IMR-90 (cell line): Measurements from ENCODE around the gene RAB3IL1. TPM values are rescaled to one million over a fixed set of nuclear protein-coding genes. Genes with fewer than 3 reads are reported as not detected.

Experiments
- ATAC-seq: fragments of 200-7000 bp; cut with Tn5 transposase; 2 replicates; pipeline ENCODE4 v1.9.1; 2020; ENCODE audit warnings: low read depth, mild to moderate bottlenecking, moderate library complexity
- BruUV-seq: library from RNA; stranded (reverse); fragments of 400-500 nt; replicated peaks from 2 replicates; lab custom pipeline; 2021; lab: Mats Ljungman, UMichigan
- CTCF ChIA-PET: fragments of 300-600 bp; formaldehyde crosslinking; extraction: SDS; loops from one replicate; lab custom pipeline; 2021; ENCODE audit warnings: antibody characterized with exemption; lab: Yijun Ruan, JAX
- POLR2A ChIA-PET: fragments of 300-600 bp; sonication (Branson Sonifier 250); formaldehyde crosslinking; loops from one replicate; lab custom pipeline; 2022; ENCODE audit warnings: antibody characterized with exemption; ENCODE audit not compliant: unreplicated experiment; lab: Charles Lee
- DNase-seq: peaks from one replicate; pipeline ENCODE4 v3.0.0; 2013
- H2AFZ ChIP-seq: replicated peaks from 2 replicates; pipeline ENCODE3; 2013; ENCODE audit warnings: low read length, mild to moderate bottlenecking; ENCODE audit not compliant: poor library complexity
- H2AK5ac ChIP-seq: 2 replicates; pipeline ENCODE4 v1.6.1; 2013; ENCODE audit warnings: low read depth, low read length, inconsistent platforms
- H2AK9ac ChIP-seq: replicated peaks from 2 replicates; pipeline ENCODE3; 2013; ENCODE audit warnings: mild to moderate bottlenecking, low read depth, low read length, moderate library complexity; ENCODE audit not compliant: poor library complexity
- H2BK120ac ChIP-seq: 2 replicates; pipeline ENCODE4 v1.6.1; 2013; ENCODE audit warnings: low read depth, low read length, inconsistent platforms
- H2BK15ac ChIP-seq: 3 replicates; pipeline ENCODE4 v1.6.1; 2013; ENCODE audit warnings: low read depth, low read length, inconsistent platforms
- H2BK20ac ChIP-seq: 2 replicates; pipeline ENCODE4 v1.6.1; 2013; ENCODE audit warnings: low read depth, mild to moderate bottlenecking, inconsistent platforms, low read length, moderate library complexity
- H2BK5ac ChIP-seq: 2 replicates; pipeline ENCODE4 v1.6.1; 2013; ENCODE audit warnings: mild to moderate bottlenecking, low read depth, low read length, inconsistent platforms; ENCODE audit not compliant: poor library complexity, severe bottlenecking
- H3K14ac ChIP-seq: replicated peaks from 2 replicates; pipeline ENCODE4 v1.6.1; 2013; ENCODE audit warnings: low read depth, low read length, inconsistent platforms
- H3K18ac ChIP-seq: 2 replicates; pipeline ENCODE4 v1.6.1; 2013; ENCODE audit warnings: low read depth, low read length, control low read depth
- H3K23ac ChIP-seq: 2 replicates; pipeline ENCODE4 v1.6.1; 2013; ENCODE audit warnings: low read depth, low read length, inconsistent platforms
- H3K27ac ChIP-seq: 2 replicates; pipeline ENCODE4 v1.5.1; 2013; ENCODE audit warnings: mild to moderate bottlenecking, control low read depth, low read length; ENCODE audit not compliant: insufficient read depth
- H3K27me3 ChIP-seq: 2 replicates; pipeline ENCODE4 v1.6.1; 2013; ENCODE audit warnings: low read length; ENCODE audit not compliant: control insufficient read depth, insufficient read depth
- H3K36me3 ChIP-seq: 2 replicates; pipeline ENCODE4 v1.6.1; 2013; ENCODE audit warnings: low read length, mixed read lengths; ENCODE audit not compliant: control insufficient read depth, insufficient read depth
- H3K4ac ChIP-seq: 2 replicates; pipeline ENCODE4 v1.6.1; 2013; ENCODE audit warnings: low read depth, low read length, inconsistent platforms
- H3K4me1 ChIP-seq: 2 replicates; pipeline ENCODE4 v1.6.1; 2013; ENCODE audit warnings: low read length, mixed read lengths; ENCODE audit not compliant: control insufficient read depth, insufficient read depth
- H3K4me2 ChIP-seq: 2 replicates; pipeline ENCODE4 v1.6.1; 2013; ENCODE audit warnings: low read depth, mild to moderate bottlenecking, control low read depth, low read length, moderate library complexity
- H3K4me3 ChIP-seq: 2 replicates; pipeline ENCODE4 v1.5.1; 2013; ENCODE audit warnings: low read depth, mild to moderate bottlenecking, control low read depth, low read length, moderate library complexity; ENCODE audit not compliant: insufficient read depth
- H3K56ac ChIP-seq: 2 replicates; pipeline ENCODE4 v1.6.1; 2013; ENCODE audit warnings: low read length, inconsistent platforms; ENCODE audit not compliant: insufficient read depth; ENCODE audit errors: extremely low read depth
- H3K79me1 ChIP-seq, 2 experiments: 2 replicates each; pipeline ENCODE4 v1.6.1; 2013; ENCODE audit warnings: low read length in 2 of 2, inconsistent platforms in 1 of 2, low read depth in 1 of 2
- H3K9ac ChIP-seq: 2 replicates; pipeline ENCODE4 v1.6.1; 2013; ENCODE audit warnings: low read depth, low read length, control low read depth
- H3K9me1 ChIP-seq: 2 replicates; pipeline ENCODE4 v1.6.1; 2013; ENCODE audit warnings: low read length, inconsistent platforms; ENCODE audit not compliant: insufficient read depth
- H3K9me3 ChIP-seq: 2 replicates; pipeline ENCODE4 v1.6.1; 2013; ENCODE audit warnings: low read length; ENCODE audit not compliant: control insufficient read depth, insufficient read depth
- H4K20me1 ChIP-seq: 2 replicates; pipeline ENCODE4 v1.6.1; 2013; ENCODE audit warnings: low read length, inconsistent platforms; ENCODE audit not compliant: insufficient read depth
- H4K5ac ChIP-seq: 2 replicates; pipeline ENCODE4 v1.6.1; 2013; ENCODE audit warnings: mild to moderate bottlenecking, low read depth, low read length, control low read depth
- H4K8ac ChIP-seq, 2 experiments: 2 replicates each; pipeline ENCODE4 v1.6.1; 2013; ENCODE audit warnings: low read depth in 2 of 2, low read length in 2 of 2, control low read depth in 1 of 2, inconsistent platforms in 1 of 2
- H4K91ac ChIP-seq: 2 replicates; pipeline ENCODE4 v1.6.1; 2013; ENCODE audit warnings: low read depth, low read length, inconsistent platforms; ENCODE audit not compliant: insufficient read depth
- BHLHE40 ChIP-seq: fragments of 150-350 bp; IDR thresholded peaks from 2 replicates; pipeline ENCODE4 v1.6.1; 2016; ENCODE audit warnings: mild to moderate bottlenecking, low read depth, low read length
- CEBPB ChIP-seq: IDR thresholded peaks from 2 replicates; pipeline ENCODE4 v1.6.1; 2012; ENCODE audit warnings: low read depth, low read length, improper control_type of control experiment
- CHD1 ChIP-seq: IDR thresholded peaks from 2 replicates; pipeline ENCODE4 v1.6.1; 2012; ENCODE audit warnings: low read depth, low read length, improper control_type of control experiment
- FOS ChIP-seq: fragments of 150-350 bp; IDR thresholded peaks from 2 replicates; pipeline ENCODE4 v1.6.1; 2016; ENCODE audit warnings: low read depth, low read length
- POLR2A ChIP-seq: IDR thresholded peaks from 2 replicates; pipeline ENCODE4 v1.6.1; 2012; ENCODE audit warnings: mild to moderate bottlenecking, low read depth, low read length
- RCOR1 ChIP-seq: IDR thresholded peaks from 2 replicates; pipeline ENCODE4 v1.6.1; 2012; ENCODE audit warnings: mild to moderate bottlenecking, low read length, improper control_type of control experiment; ENCODE audit not compliant: insufficient replicate concordance
- SMC3 ChIP-seq: fragments of 150-350 bp; IDR thresholded peaks from 2 replicates; pipeline ENCODE4 v1.6.1; 2016; ENCODE audit warnings: low read depth, mild to moderate bottlenecking, antibody characterized with exemption, low read length, moderate library complexity
- WGBS, 2 experiments: methylation state at CpG; one replicate each; pipeline versions ENCODE4 v1.1.5 to v1.1.7; 2013; ENCODE audit warnings: missing lambda C conversion rate in 2 of 2; ENCODE audit not compliant: insufficient read length in 1 of 2; ENCODE audit errors: extremely low coverage in 2 of 2; 5-methylcytosine and 5-hydroxymethylcytosine counted together
- dilution Hi-C: fragments of 300-500 bp; cut with HindIII; formaldehyde crosslinking; loops from one replicate; pipeline ENCODE4 v1.14.3; 2018; ENCODE audit warnings: low sequenced_read_pairs; ENCODE audit not compliant: unreplicated experiment
- in situ Hi-C: fragments of 300-500 bp; cut with MboI; formaldehyde crosslinking; loops from 3 replicates; pipeline ENCODE4 v1.14.3; 2019; ENCODE audit warnings: low sequenced_read_pairs, inconsistent platforms, mixed read lengths
- intact Hi-C: fragments of 100-400 bp; cut with micrococcal nuclease; formaldehyde crosslinking; loops from 2 replicates; pipeline ENCODE4 v1.10.0; 2022
- polyA plus RNA-seq, 3 experiments: library from polyadenylated mRNA; depleted of rRNA; stranded (reverse); fragments of >200 nt; gene quantifications; 2 replicates each; pipeline ENCODE4 v1.2.3, GENCODE V29; 2012; ENCODE audit warnings: low replicate concordance in 1 of 3
- total RNA-seq: library from RNA; depleted of rRNA; stranded (reverse); fragments of >200 nt; gene quantifications from 2 replicates; pipeline ENCODE4 v1.2.3, GENCODE V29; 2012
- TF ChIP-seq, protein P1 (sequence below): fragments of 150-350 bp; IDR thresholded peaks from 2 replicates; pipeline ENCODE4 v1.6.1; 2016; ENCODE audit warnings: low read depth, mild to moderate bottlenecking, low read length, moderate library complexity, borderline replicate concordance

Gene RAB3IL1
- total and polyA plus RNA-seq, 2 of the 4 experiments (the other 2 are of a cell fraction): 0.72 to 1.9 TPM

DNA sequence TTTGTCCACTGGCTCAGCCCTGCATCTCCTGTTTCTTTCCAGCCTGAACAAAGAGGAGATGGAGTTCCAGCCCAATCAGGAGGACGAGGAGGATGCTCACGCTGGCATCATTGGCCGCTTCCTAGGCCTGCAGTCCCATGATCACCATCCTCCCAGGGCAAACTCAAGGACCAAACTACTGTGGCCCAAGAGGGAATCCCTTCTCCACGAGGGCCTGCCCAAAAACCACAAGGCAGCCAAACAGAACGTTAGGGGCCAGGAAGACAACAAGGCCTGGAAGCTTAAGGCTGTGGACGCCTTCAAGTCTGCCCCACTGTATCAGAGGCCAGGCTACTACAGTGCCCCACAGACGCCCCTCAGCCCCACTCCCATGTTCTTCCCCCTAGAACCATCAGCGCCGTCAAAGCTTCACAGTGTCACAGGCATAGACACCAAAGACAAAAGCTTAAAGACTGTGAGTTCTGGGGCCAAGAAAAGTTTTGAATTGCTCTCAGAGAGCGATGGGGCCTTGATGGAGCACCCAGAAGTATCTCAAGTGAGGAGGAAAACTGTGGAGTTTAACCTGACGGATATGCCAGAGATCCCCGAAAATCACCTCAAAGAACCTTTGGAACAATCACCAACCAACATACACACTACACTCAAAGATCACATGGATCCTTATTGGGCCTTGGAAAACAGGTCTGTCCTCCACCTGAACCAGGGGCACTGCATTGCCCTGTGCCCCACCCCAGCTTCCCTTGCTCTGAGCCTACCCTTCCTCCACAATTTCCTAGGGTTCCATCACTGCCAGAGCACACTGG lies 45.0 kb upstream of the RAB3IL1 start:
- Histone ChIP-seq H3K4me2 (no peak overlapping the region), H3K23ac (no peak overlapping the region), H2AK5ac (0 out of 2 replicates have a peak overlapping the region, but pooled peaks have one; percentile 40), H3K18ac (no peak overlapping the region), H4K5ac (no peak overlapping the region), H3K9me1 (peaks cover 22% of the 10 kb centered on the region), H3K27me3 (no peaks in the 10 kb centered on the region), H3K4ac (no peak overlapping the region), H3K9me3 (no peaks in the 10 kb centered on the region), H2AK9ac (peak overlapping the region; percentile 37), H3K4me1 (peaks cover 8% of the 10 kb centered on the region; the same call in 1 of the 2 replicates), H2BK15ac (no peak overlapping the region; the same call in 2 of the 3 replicates), H2AFZ (no peak overlapping the region), H3K36me3 (peaks cover 43% of the 10 kb centered on the region), H2BK5ac (no peak overlapping the region), H3K9ac (no peak overlapping the region), H3K56ac (no peak overlapping the region), H3K79me1 (peaks cover 8 to 44% of the 10 kb centered on the region in 2 experiments), H2BK120ac (no peak overlapping the region), H3K27ac (no peak overlapping the region), H2BK20ac (no peak overlapping the region), H4K20me1 (peaks cover 61% of the 10 kb centered on the region), H3K14ac (no peak overlapping the region), H4K91ac (no peak overlapping the region), H3K4me3 (no peak overlapping the region), H4K8ac (no peak overlapping the region)
- WGBS, 2 experiments: 90% methylated on average over 2 of the region's 12 CpGs; no CpG with 5 or more reads in 1 of the 2 experiments
- ChIA-PET CTCF (interaction anchor here (3.9 kb wide), 1 partner anchor 119 kb away, joined by 17 read pairs; no protein-coding TSS in a partner anchor), POLR2A (interaction anchor here (0.6 kb wide), 1 partner anchor 126 kb away, joined by 3 read pairs; no protein-coding TSS in a partner anchor)
- intact Hi-C loops: loop anchor here (2.0 kb wide), 1 partner anchor 120 kb away; no protein-coding TSS in a partner anchor
- no TSS peak for BruUV-seq
- no peak for TF ChIP-seq BHLHE40
- TF ChIP-seq, protein P1, sequence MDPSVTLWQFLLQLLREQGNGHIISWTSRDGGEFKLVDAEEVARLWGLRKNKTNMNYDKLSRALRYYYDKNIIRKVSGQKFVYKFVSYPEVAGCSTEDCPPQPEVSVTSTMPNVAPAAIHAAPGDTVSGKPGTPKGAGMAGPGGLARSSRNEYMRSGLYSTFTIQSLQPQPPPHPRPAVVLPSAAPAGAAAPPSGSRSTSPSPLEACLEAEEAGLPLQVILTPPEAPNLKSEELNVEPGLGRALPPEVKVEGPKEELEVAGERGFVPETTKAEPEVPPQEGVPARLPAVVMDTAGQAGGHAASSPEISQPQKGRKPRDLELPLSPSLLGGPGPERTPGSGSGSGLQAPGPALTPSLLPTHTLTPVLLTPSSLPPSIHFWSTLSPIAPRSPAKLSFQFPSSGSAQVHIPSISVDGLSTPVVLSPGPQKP: no peak
- TF ChIP-seq CHD1: no peak
- no peak for TF ChIP-seq RCOR1
- TF ChIP-seq SMC3: no peak
- no peak for TF ChIP-seq FOS
- TF ChIP-seq POLR2A: no peak
- TF ChIP-seq CEBPB: no peak
- ATAC-seq (peak; percentile 2), DNase-seq (no peak)
- dilution Hi-C loops: no loop called here
- in situ Hi-C loops: loop anchor here (10.0 kb wide), 1 partner anchor 62 kb away; no protein-coding TSS in a partner anchor
